Esophagus squamous epithelium (tissue), 5 donors: ENCODE results near the gene TTYH2. TPM values are rescaled to one million over a fixed set of nuclear protein-coding genes. Genes with fewer than 3 reads are reported as not detected.

ENCODE experiments used
- DNase-seq: peaks from one replicate; lab custom pipeline; 2025; lab: John Stamatoyannopoulos, UW
- H3K27ac ChIP-seq, 4 donors: fragments of 200-600 bp; sonication (generic); one replicate each; pipeline ENCODE4 v1.5.1; 2016 to 2019; ENCODE audit warnings: mild to moderate bottlenecking in 1 of 4
- H3K27me3 ChIP-seq, 4 donors: fragments of 200-600 bp; sonication (generic); 1 replicate in 3 of 4; 2 replicates in 1 of 4; pipeline versions ENCODE4 v1.5.1 to v1.6.0; 2017 to 2021; ENCODE audit warnings: antibody characterized with exemption in 1 of 4
- H3K36me3 ChIP-seq, 3 donors: fragments of 200-600 bp; sonication (generic); one replicate each; pipeline ENCODE4 v1.5.1; 2016 to 2019
- H3K4me1 ChIP-seq, 3 donors: fragments of 200-600 bp; sonication (generic); one replicate each; pipeline ENCODE4 v1.5.1; 2017 to 2019
- H3K4me3 ChIP-seq, 4 donors: fragments of 200-600 bp; sonication (generic); 1 replicate in 3 of 4; 2 replicates in 1 of 4; pipeline ENCODE4 v1.5.1; 2016 to 2019; ENCODE audit warnings: mild to moderate bottlenecking in 2 of 4, moderate library complexity in 1 of 4
- H3K9me3 ChIP-seq, 3 donors: fragments of 200-600 bp; sonication (generic); one replicate each; pipeline ENCODE4 v1.5.1; 2016 to 2019
- CTCF ChIP-seq, 6 experiments: fragments of 450-650 bp in 4 of 6; fragments of 200-600 bp in 2 of 6; sonication (generic) in 2 of 6; IDR thresholded peaks; one replicate each; pipeline ENCODE4 v1.5.1; 2016 to 2019; ENCODE audit warnings: antibody characterized with exemption in 6 of 6, mild to moderate bottlenecking in 4 of 6, moderate library complexity in 4 of 6
- POLR2A ChIP-seq, 4 donors: fragments of 450-650 bp; IDR thresholded peaks; one replicate each; pipeline ENCODE4 v1.6.1; 2017; ENCODE audit warnings: antibody characterized with exemption in 4 of 4, mild to moderate bottlenecking in 4 of 4, moderate library complexity in 3 of 4
- WGBS, 2 donors: methylation state at CpG; one replicate each; pipeline ENCODE4 v1.1.5; 2018; 5-methylcytosine and 5-hydroxymethylcytosine counted together
- intact Hi-C: fragments of 100-400 bp; cut with DNase I; formaldehyde crosslinking; loops from one replicate; pipeline ENCODE4 v1.15.0; 2022
- total RNA-seq, 4 donors: library from RNA; depleted of rRNA; stranded (reverse); fragments of >200 nt; gene quantifications; one replicate each; pipeline ENCODE4 v1.1.0, GENCODE V29; 2016
- donor health status: DM: yes; HTN: yes; CAD: no.

TTYH2 gene
- total RNA-seq, 4 donors from 2014 or later: 0.35 to 6.7 (median 1.8) TPM

GRCh38 chr17:74213861-74214391 is 555 bp downstream of the TTYH2 start:
- H3K4me1 ChIP-seq: peaks cover 33 to 71% (median 37%) of the 10 kb centered on the region in 3 donors
- H3K27ac ChIP-seq: peak overlapping the region in 3 of 4 donors; percentile 57 to 89 (median 85)
- peaks cover 0 to 14% (median 0%) of the 10 kb centered on the region in 4 donors for H3K27me3 ChIP-seq
- H3K9me3 ChIP-seq: no peaks in the 10 kb centered on the region
- peaks cover 6 to 14% (median 13%) of the 10 kb centered on the region in 3 donors for H3K36me3 ChIP-seq
- peak overlapping the region; percentile 37 to 65 (median 54) for H3K4me3 ChIP-seq
- 2 to 17% methylated on average over 6 to 15 of the region's 33 CpGs for WGBS, 2 donors
- TF ChIP-seq CTCF (IDR thresholded peaks at IDR 0.05): no peak
- TF ChIP-seq POLR2A (IDR thresholded peaks at IDR 0.05): no peak
- no peak for DNase-seq
- intact Hi-C loops: loop anchor here (10.0 kb wide), 1 partner anchor 81 kb away; no protein-coding TSS in a partner anchor

GRCh38 chr17:74214484-74215341 is 1.3 kb downstream of the TTYH2 start:
- Histone ChIP-seq H3K4me1 (peaks cover 33 to 70% (median 37%) of the 10 kb centered on the region in 3 donors), H3K36me3 (peaks cover under 1 to 7% (median 5%) of the 10 kb centered on the region in 3 donors), H3K4me3 (peak overlapping the region in 3 of 4 donors; percentile 51 to 65 (median 58)), H3K27me3 (peaks cover 0 to 14% (median 0%) of the 10 kb centered on the region in 4 donors), H3K9me3 (no peaks in the 10 kb centered on the region), H3K27ac (peak overlapping the region in 2 of 4 donors; percentile 57 to 89)
- intact Hi-C loops: loop anchor here (10.0 kb wide), 1 partner anchor 80 kb away; no protein-coding TSS in a partner anchor
- DNase-seq: no peak
- WGBS, 2 donors: 63 to 83% methylated on average over 1 to 10 of the region's 16 CpGs
- TF ChIP-seq CTCF (IDR thresholded peaks at IDR 0.05) (no peak), POLR2A (IDR thresholded peaks at IDR 0.05) (no peak)

- H3K4me3 ChIP-seq: no peak overlapping the region
- peaks cover 0 to 14% (median 0%) of the 10 kb centered on the region in 4 donors for H3K27me3 ChIP-seq
- no peak for DNase-seq
- peaks cover 33 to 65% (median 33%) of the 10 kb centered on the region in 3 donors for H3K4me1 ChIP-seq
- no peaks in the 10 kb centered on the region for H3K9me3 ChIP-seq
- 67 to 89% methylated on average over 5 to 6 of the region's 6 CpGs for WGBS, 2 donors
- intact Hi-C loops: loop anchor here (10.0 kb wide), 1 partner anchor 79 kb away; no protein-coding TSS in a partner anchor
- no peak for TF ChIP-seq POLR2A (IDR thresholded peaks at IDR 0.05)
- TF ChIP-seq CTCF (IDR thresholded peaks at IDR 0.05): no peak
- H3K36me3 ChIP-seq: peaks cover 0 to under 1% (median 0%) of the 10 kb centered on the region in 3 donors
- H3K27ac ChIP-seq: no peak overlapping the region
These were observed 2.0 kb downstream of the TTYH2 start for GRCh38 chr17:74215342-74215727.

GRCh38 chr17:74216505-74216904 is 3.1 kb downstream of the TTYH2 start:
- 61% methylated on average over 5 of the region's 5 CpGs; no CpG with 5 or more reads in 1 of the 2 donors for WGBS, 2 donors

More at GRCh38 chr17:74216505-74216904, 3.1 kb downstream of the TTYH2 start:
- Histone ChIP-seq H3K27me3 (peaks cover 0 to 14% (median 0%) of the 10 kb centered on the region in 4 donors), H3K36me3 (no peaks in the 10 kb centered on the region), H3K9me3 (no peaks in the 10 kb centered on the region), H3K27ac (no peak overlapping the region), H3K4me1 (peaks cover 23 to 53% (median 24%) of the 10 kb centered on the region in 3 donors), H3K4me3 (no peak overlapping the region)
- intact Hi-C loops: loop anchor here (10.0 kb wide), 1 partner anchor 78 kb away; no protein-coding TSS in a partner anchor
- TF ChIP-seq POLR2A (IDR thresholded peaks at IDR 0.05) (no peak), CTCF (IDR thresholded peaks at IDR 0.05) (no peak)
- no peak for DNase-seq
